HL-60 (cell line): ENCODE data around the gene IL4I1.

ENCODE experiments used
- DNase-seq, 2 experiments: peaks; one replicate each; pipeline ENCODE4 v3.0.0-alpha.2; 2010 to 2020; ENCODE audit warnings: low read depth in 1 of 2, low spot score in 1 of 2
- H3K27ac ChIP-seq: fragments of 250-450 bp; sonication (Bioruptor Pico); replicated peaks from 2 replicates; pipeline ENCODE4 v1.5.1; 2020; ENCODE audit warnings: mild to moderate bottlenecking, moderate library complexity
- H3K27me3 ChIP-seq: fragments of 250-450 bp; sonication (Bioruptor Pico); 2 replicates; pipeline ENCODE4 v1.5.1; 2021; ENCODE audit warnings: mild to moderate bottlenecking, moderate library complexity; ENCODE audit not compliant: insufficient read depth, poor library complexity, severe bottlenecking
- H3K4me3 ChIP-seq: replicated peaks from 2 replicates; pipeline ENCODE4 v1.5.1; 2011; ENCODE audit warnings: mild to moderate bottlenecking, control low read depth, low read length; ENCODE audit not compliant: insufficient read depth
- CTCF ChIP-seq: IDR thresholded peaks from one replicate; pipeline ENCODE4 v1.5.1; 2011; ENCODE audit warnings: low read length, control low read depth, inconsistent platforms; ENCODE audit not compliant: insufficient read depth
- GABPA ChIP-seq: IDR thresholded peaks from 2 replicates; pipeline ENCODE4 v1.6.1; 2012; ENCODE audit warnings: low read depth
- POLR2AphosphoS5 ChIP-seq: IDR thresholded peaks from 2 replicates; pipeline ENCODE4 v1.6.1; 2012; ENCODE audit warnings: low read depth
- REST ChIP-seq: IDR thresholded peaks from 2 replicates; pipeline ENCODE4 v1.6.1; 2012; ENCODE audit warnings: low read depth; ENCODE audit not compliant: insufficient replicate concordance
- SPI1 ChIP-seq: IDR thresholded peaks from 2 replicates; pipeline ENCODE4 v1.6.1; 2012; ENCODE audit warnings: low read depth, mild to moderate bottlenecking, borderline replicate concordance

Gene IL4I1

GRCh38 chr19:49895566-49896297 is 955 bp downstream of the IL4I1 start:
- Histone ChIP-seq H3K4me3 (no peak overlapping the region), H3K27me3 (no peaks in the 10 kb centered on the region), H3K27ac (no peak overlapping the region)
- DNase-seq: no peak
- TF ChIP-seq CTCF (no peak), GABPA (no peak), POLR2AphosphoS5 (no peak), SPI1 (no peak), REST (no peak)

GRCh38 chr19:49894879-49895565 is 1.7 kb downstream of the IL4I1 start:
- TF ChIP-seq POLR2AphosphoS5 (no peak), GABPA (no peak)
- Histone ChIP-seq H3K4me3 (no peak overlapping the region), H3K27ac (no peak overlapping the region), H3K27me3 (no peaks in the 10 kb centered on the region)
- DNase-seq: no peak

- H3K4me3 ChIP-seq: no peak overlapping the region
- TF ChIP-seq POLR2AphosphoS5 (no peak), GABPA (no peak), REST (no peak), SPI1 (no peak), CTCF (no peak)
- DNase-seq: no peak
- H3K27me3 ChIP-seq: no peaks in the 10 kb centered on the region
- no peak overlapping the region for H3K27ac ChIP-seq
Observed at GRCh38 chr19:49894011-49894664, 2.5 kb downstream of the IL4I1 start.

GRCh38 chr19:49892716-49893115 is 4.0 kb downstream of the IL4I1 start:
- no peak for DNase-seq
- Histone ChIP-seq H3K27me3 (no peaks in the 10 kb centered on the region), H3K27ac (no peak overlapping the region), H3K4me3 (no peak overlapping the region)
- no peak for TF ChIP-seq POLR2AphosphoS5
